Esophagus squamous epithelium (tissue), 5 donors: ENCODE data around the gene PDGFD. TPM values are rescaled to one million over a fixed set of nuclear protein-coding genes. Genes with fewer than 3 reads are reported as not detected.

ENCODE experiments used
- DNase-seq: peaks from one replicate; lab custom pipeline; 2025; lab: John Stamatoyannopoulos, UW
- H3K27ac ChIP-seq, 4 donors: fragments of 200-600 bp; sonication (generic); one replicate each; pipeline ENCODE4 v1.5.1; 2016 to 2019; ENCODE audit warnings: mild to moderate bottlenecking in 1 of 4
- H3K27me3 ChIP-seq, 4 donors: fragments of 200-600 bp; sonication (generic); 1 replicate in 3 of 4; 2 replicates in 1 of 4; pipeline versions ENCODE4 v1.5.1 to v1.6.0; 2017 to 2021; ENCODE audit warnings: antibody characterized with exemption in 1 of 4
- H3K36me3 ChIP-seq, 3 donors: fragments of 200-600 bp; sonication (generic); one replicate each; pipeline ENCODE4 v1.5.1; 2016 to 2019
- H3K4me1 ChIP-seq, 3 donors: fragments of 200-600 bp; sonication (generic); one replicate each; pipeline ENCODE4 v1.5.1; 2017 to 2019
- H3K4me3 ChIP-seq, 4 donors: fragments of 200-600 bp; sonication (generic); 1 replicate in 3 of 4; 2 replicates in 1 of 4; pipeline ENCODE4 v1.5.1; 2016 to 2019; ENCODE audit warnings: mild to moderate bottlenecking in 2 of 4, moderate library complexity in 1 of 4
- H3K9me3 ChIP-seq, 3 donors: fragments of 200-600 bp; sonication (generic); one replicate each; pipeline ENCODE4 v1.5.1; 2016 to 2019
- CTCF ChIP-seq, 6 experiments: fragments of 450-650 bp in 4 of 6; fragments of 200-600 bp in 2 of 6; sonication (generic) in 2 of 6; IDR thresholded peaks; one replicate each; pipeline ENCODE4 v1.5.1; 2016 to 2019; ENCODE audit warnings: antibody characterized with exemption in 6 of 6, mild to moderate bottlenecking in 4 of 6, moderate library complexity in 4 of 6
- POLR2A ChIP-seq, 4 donors: fragments of 450-650 bp; IDR thresholded peaks; one replicate each; pipeline ENCODE4 v1.6.1; 2017; ENCODE audit warnings: antibody characterized with exemption in 4 of 4, mild to moderate bottlenecking in 4 of 4, moderate library complexity in 3 of 4
- WGBS, 2 donors: methylation state at CpG; one replicate each; pipeline ENCODE4 v1.1.5; 2018; 5-methylcytosine and 5-hydroxymethylcytosine counted together
- intact Hi-C: fragments of 100-400 bp; cut with DNase I; formaldehyde crosslinking; loops from one replicate; pipeline ENCODE4 v1.15.0; 2022
- total RNA-seq, 4 donors: library from RNA; depleted of rRNA; stranded (reverse); fragments of >200 nt; gene quantifications; one replicate each; pipeline ENCODE4 v1.1.0, GENCODE V29; 2016
- donor health status: DM: yes; HTN: yes; CAD: no.

PDGFD gene
- total RNA-seq, 4 donors from 2014 or later, result 0.27 to 1.9 (median 1.1) TPM

- WGBS, 2 donors, result 75 to 82% methylated on average over 1 of the region's 1 CpG
- no peak for DNase-seq
- H3K27me3 ChIP-seq, result no peaks in the 10 kb centered on the region
- H3K27ac ChIP-seq, result no peak overlapping the region
- no peaks in the 10 kb centered on the region for H3K9me3 ChIP-seq
- H3K36me3 ChIP-seq, result no peaks in the 10 kb centered on the region
- TF ChIP-seq POLR2A (IDR thresholded peaks at IDR 0.05), result no peak
- H3K4me1 ChIP-seq, result no peaks in the 10 kb centered on the region
- intact Hi-C loops, result no loop called here
- no peak overlapping the region for H3K4me3 ChIP-seq
These were observed 65.8 kb downstream of the PDGFD start for GRCh38 chr11:104098132-104098531.

- no peak overlapping the region for H3K27ac ChIP-seq
- 74 to 94% methylated on average over 4 of the region's 4 CpGs for WGBS, 2 donors
- no peaks in the 10 kb centered on the region for H3K4me1 ChIP-seq
- H3K9me3 ChIP-seq, result no peaks in the 10 kb centered on the region
- no peak for DNase-seq
- H3K4me3 ChIP-seq, result no peak overlapping the region
- H3K36me3 ChIP-seq, result no peaks in the 10 kb centered on the region
- TF ChIP-seq CTCF (IDR thresholded peaks at IDR 0.05), result no peak
- no peak for TF ChIP-seq POLR2A (IDR thresholded peaks at IDR 0.05)
- no peaks in the 10 kb centered on the region for H3K27me3 ChIP-seq
- intact Hi-C loops, result no loop called here
These were observed 67.0 kb downstream of the PDGFD start for GRCh38 chr11:104096900-104097299.

- Histone ChIP-seq H3K9me3 (no peaks in the 10 kb centered on the region), H3K27ac (no peak overlapping the region), H3K4me3 (no peak overlapping the region), H3K27me3 (no peaks in the 10 kb centered on the region), H3K36me3 (no peaks in the 10 kb centered on the region), H3K4me1 (no peaks in the 10 kb centered on the region)
- no peak for DNase-seq
- TF ChIP-seq POLR2A (IDR thresholded peaks at IDR 0.05) (no peak), CTCF (IDR thresholded peaks at IDR 0.05) (no peak)
- intact Hi-C loops, result no loop called here
These were observed 68.2 kb downstream of the PDGFD start for GRCh38 chr11:104095791-104096190.

- H3K9me3 ChIP-seq, result no peaks in the 10 kb centered on the region
- WGBS, 2 donors, result 81 to 91% methylated on average over 3 of the region's 3 CpGs
- no peaks in the 10 kb centered on the region for H3K36me3 ChIP-seq
- no peak for DNase-seq
- TF ChIP-seq CTCF (IDR thresholded peaks at IDR 0.05) (no peak), POLR2A (IDR thresholded peaks at IDR 0.05) (no peak)
- H3K27ac ChIP-seq, result no peak overlapping the region
- no peaks in the 10 kb centered on the region for H3K27me3 ChIP-seq
- no peaks in the 10 kb centered on the region for H3K4me1 ChIP-seq
- intact Hi-C loops, result no loop called here
- H3K4me3 ChIP-seq, result no peak overlapping the region
These were observed 69.4 kb downstream of the PDGFD start for GRCh38 chr11:104094576-104094975.

GRCh38 chr11:104093426-104094280 is 70.3 kb downstream of the PDGFD start:
- TF ChIP-seq POLR2A (IDR thresholded peaks at IDR 0.05) (no peak), CTCF (IDR thresholded peaks at IDR 0.05) (no peak)

More at GRCh38 chr11:104093426-104094280, 70.3 kb downstream of the PDGFD start:
- no peaks in the 10 kb centered on the region for H3K27me3 ChIP-seq
- no peak for DNase-seq
- H3K4me3 ChIP-seq, result no peak overlapping the region
- WGBS, 2 donors, result 84 to 89% methylated on average over 5 of the region's 5 CpGs
- H3K27ac ChIP-seq, result no peak overlapping the region
- no peaks in the 10 kb centered on the region for H3K36me3 ChIP-seq
- intact Hi-C loops, result no loop called here
- no peaks in the 10 kb centered on the region for H3K4me1 ChIP-seq
- no peaks in the 10 kb centered on the region for H3K9me3 ChIP-seq
